HL-60 (cell line): ENCODE results near the gene SUN2.

ENCODE experiments used
- DNase-seq, 2 experiments: peaks; one replicate each; pipeline ENCODE4 v3.0.0-alpha.2; 2010 to 2020; ENCODE audit warnings: low read depth in 1 of 2, low spot score in 1 of 2
- H3K27ac ChIP-seq: fragments of 250-450 bp; sonication (Bioruptor Pico); replicated peaks from 2 replicates; pipeline ENCODE4 v1.5.1; 2020; ENCODE audit warnings: mild to moderate bottlenecking, moderate library complexity
- H3K27me3 ChIP-seq: fragments of 250-450 bp; sonication (Bioruptor Pico); 2 replicates; pipeline ENCODE4 v1.5.1; 2021; ENCODE audit warnings: mild to moderate bottlenecking, moderate library complexity; ENCODE audit not compliant: insufficient read depth, poor library complexity, severe bottlenecking
- H3K4me3 ChIP-seq: replicated peaks from 2 replicates; pipeline ENCODE4 v1.5.1; 2011; ENCODE audit warnings: mild to moderate bottlenecking, control low read depth, low read length; ENCODE audit not compliant: insufficient read depth
- GABPA ChIP-seq: IDR thresholded peaks from 2 replicates; pipeline ENCODE4 v1.6.1; 2012; ENCODE audit warnings: low read depth
- POLR2AphosphoS5 ChIP-seq: IDR thresholded peaks from 2 replicates; pipeline ENCODE4 v1.6.1; 2012; ENCODE audit warnings: low read depth
- REST ChIP-seq: IDR thresholded peaks from 2 replicates; pipeline ENCODE4 v1.6.1; 2012; ENCODE audit warnings: low read depth; ENCODE audit not compliant: insufficient replicate concordance
- SPI1 ChIP-seq: IDR thresholded peaks from 2 replicates; pipeline ENCODE4 v1.6.1; 2012; ENCODE audit warnings: low read depth, mild to moderate bottlenecking, borderline replicate concordance
- TF ChIP-seq, protein P1 (sequence below): IDR thresholded peaks from one replicate; pipeline ENCODE4 v1.5.1; 2011; ENCODE audit warnings: low read length, control low read depth, inconsistent platforms; ENCODE audit not compliant: insufficient read depth

The SUN2 gene

GRCh38 chr22:38786631-38787030 is 30.8 kb upstream of the SUN2 start:
- no peak for TF ChIP-seq POLR2AphosphoS5
- TF ChIP-seq GABPA, result no peak
- no peak for TF ChIP-seq REST
- no peak for TF ChIP-seq SPI1
- TF ChIP-seq, protein P1, sequence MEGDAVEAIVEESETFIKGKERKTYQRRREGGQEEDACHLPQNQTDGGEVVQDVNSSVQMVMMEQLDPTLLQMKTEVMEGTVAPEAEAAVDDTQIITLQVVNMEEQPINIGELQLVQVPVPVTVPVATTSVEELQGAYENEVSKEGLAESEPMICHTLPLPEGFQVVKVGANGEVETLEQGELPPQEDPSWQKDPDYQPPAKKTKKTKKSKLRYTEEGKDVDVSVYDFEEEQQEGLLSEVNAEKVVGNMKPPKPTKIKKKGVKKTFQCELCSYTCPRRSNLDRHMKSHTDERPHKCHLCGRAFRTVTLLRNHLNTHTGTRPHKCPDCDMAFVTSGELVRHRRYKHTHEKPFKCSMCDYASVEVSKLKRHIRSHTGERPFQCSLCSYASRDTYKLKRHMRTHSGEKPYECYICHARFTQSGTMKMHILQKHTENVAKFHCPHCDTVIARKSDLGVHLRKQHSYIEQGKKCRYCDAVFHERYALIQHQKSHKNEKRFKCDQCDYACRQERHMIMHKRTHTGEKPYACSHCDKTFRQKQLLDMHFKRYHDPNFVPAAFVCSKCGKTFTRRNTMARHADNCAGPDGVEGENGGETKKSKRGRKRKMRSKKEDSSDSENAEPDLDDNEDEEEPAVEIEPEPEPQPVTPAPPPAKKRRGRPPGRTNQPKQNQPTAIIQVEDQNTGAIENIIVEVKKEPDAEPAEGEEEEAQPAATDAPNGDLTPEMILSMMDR, result no peak
- Histone ChIP-seq H3K27me3 (no peaks in the 10 kb centered on the region), H3K27ac (no peak overlapping the region), H3K4me3 (no peak overlapping the region)
- no peak for DNase-seq

DNA sequence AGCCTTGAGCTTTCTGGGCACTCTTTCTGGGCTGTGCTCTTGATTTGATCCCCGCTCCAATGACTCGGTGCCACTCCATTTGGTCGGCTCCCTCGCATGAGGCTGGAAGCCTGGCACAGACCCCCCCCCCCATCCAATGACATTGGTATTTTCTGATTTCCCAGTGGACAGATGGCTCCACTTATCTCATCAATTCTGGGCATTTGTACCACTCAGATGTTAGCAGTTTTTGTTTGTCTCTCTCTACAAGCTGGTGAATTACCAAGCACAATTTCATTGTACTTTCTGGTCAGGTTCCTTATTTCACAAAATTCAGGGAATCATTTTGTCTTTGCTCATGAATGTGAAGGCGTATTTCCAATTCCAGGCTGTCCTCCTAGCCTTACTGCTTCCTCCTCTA is 29.1 kb upstream of the SUN2 start:
- Histone ChIP-seq H3K4me3 (no peak overlapping the region), H3K27ac (no peak overlapping the region), H3K27me3 (no peaks in the 10 kb centered on the region)
- TF ChIP-seq, protein P1, result no peak
- TF ChIP-seq REST (no peak), POLR2AphosphoS5 (no peak), SPI1 (no peak), GABPA (no peak)
- no peak for DNase-seq

DNA sequence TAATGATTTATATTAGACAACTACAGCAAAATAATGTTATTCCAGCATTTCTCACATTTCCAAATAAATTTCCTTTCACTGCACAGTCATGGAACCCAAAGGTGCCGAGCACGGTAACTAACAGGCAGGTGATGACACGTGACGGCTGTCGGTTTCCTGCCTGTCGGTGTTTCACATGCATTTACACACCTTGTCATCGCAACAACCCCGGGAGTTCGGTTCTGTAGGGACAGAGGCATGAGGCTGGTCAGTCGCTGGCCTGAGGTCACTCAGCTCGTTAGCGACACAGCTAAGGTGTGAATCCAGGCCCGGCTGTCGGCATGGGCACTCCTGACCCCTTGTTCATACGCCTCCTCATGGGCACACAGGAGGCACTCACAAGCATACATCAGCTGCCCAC is 28.2 kb upstream of the SUN2 start:
- H3K27me3 ChIP-seq, result no peaks in the 10 kb centered on the region
- H3K4me3 ChIP-seq, result no peak overlapping the region
- no peak overlapping the region for H3K27ac ChIP-seq
- TF ChIP-seq, protein P1, result no peak
- TF ChIP-seq REST (no peak), GABPA (no peak), POLR2AphosphoS5 (no peak), SPI1 (no peak)
- DNase-seq, result no peak
